Activated CD8-positive, alpha-beta memory T cell treated with anti-CD3 and anti-CD28 coated beads, Interleukin-2, amount 50 U/mL, for 48 hours (primary cell): ENCODE results near the gene SHISAL1.
"Not testable (repeated sequence)": the region's sequence is repeated elsewhere in the genome, so short reads cannot be mapped to it uniquely, and the experiment has no call there.

Experiments
- DNase-seq: peaks from one replicate; pipeline ENCODE4 v3.0.0-alpha.2; 2020

SHISAL1 gene

DNA sequence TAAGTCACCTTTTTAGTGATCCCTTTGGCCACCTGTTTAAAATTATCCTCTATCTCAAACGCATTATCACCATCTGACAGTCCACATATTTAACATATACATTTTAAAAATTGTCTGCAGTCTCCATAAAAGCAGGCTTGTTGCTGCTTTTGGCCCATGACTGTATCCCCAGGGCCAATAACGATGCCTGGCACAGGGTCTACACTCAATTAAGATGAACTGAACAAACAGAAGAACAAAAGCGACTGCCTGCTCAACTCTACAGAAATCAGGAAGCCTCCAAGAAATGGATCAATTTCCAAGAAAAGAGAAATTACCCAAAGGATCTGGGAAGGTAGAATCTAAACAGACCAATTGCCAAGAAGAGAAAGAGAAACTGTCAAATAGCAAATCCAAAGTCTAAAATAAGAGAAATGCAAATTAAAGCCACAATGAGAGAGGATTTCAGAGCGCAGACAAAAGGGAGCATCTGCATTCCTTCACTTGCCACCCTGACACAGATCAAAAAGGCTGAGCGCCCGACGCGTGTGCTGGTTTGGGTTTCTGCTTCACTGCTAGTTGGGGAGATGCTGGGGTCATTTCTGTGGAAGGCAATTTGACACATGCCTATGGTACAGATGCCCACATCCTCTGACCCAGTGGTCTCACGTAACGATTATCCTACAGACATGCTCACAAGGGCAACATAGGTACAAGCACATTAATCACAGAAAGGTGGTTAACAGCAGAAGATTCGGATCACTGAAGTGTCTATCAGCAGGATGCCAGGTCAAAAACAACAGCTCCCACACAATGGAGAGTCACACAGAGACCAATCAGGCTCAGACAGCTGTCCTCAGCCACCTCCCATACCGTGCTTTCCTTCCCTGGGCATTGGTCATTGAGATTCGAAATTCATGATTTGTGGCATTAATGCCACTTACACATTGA, 55.9 kb downstream of the SHISAL1 start:
- DNase-seq: peak; percentile 3

DNA sequence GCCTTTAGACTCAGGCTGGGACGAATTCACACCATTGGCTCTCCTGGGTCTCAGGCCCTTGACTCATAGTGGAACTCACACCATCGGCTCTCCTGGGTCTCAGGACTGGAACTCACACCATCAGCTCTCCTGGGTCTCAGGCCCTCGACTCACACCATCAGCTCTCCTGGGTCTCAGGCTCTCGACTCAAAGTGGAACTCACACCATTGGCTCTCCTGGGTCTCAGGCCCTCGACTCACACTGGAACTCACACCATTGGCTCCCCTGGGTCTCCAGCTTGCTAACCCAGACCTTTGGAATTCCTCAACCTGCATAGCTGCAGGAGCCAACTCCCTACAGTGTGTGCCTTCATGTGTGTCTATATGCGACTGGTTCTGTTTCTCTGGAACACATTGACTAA, 56.7 kb downstream of the SHISAL1 start:
- peak; percentile 12 for DNase-seq

DNA sequence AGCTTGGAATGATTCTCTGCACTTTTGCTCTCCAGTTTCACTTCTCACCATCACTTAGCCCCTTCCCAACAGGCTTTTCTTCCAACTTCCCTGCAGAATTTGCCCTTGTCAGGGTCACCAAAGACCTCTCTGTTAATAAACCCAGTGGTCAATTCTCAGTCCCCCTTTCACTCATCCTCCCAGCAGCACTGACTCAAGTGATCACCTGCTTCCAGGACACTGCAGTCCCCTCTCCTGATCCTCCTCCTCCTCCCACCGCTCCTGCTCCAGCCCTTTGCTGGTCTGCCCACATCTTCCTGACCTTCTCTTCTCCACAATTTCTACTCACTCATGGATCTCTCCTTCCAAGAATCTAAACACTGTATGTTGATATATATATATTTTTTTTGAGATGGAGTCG, 57.9 kb downstream of the SHISAL1 start:
- no peak for DNase-seq

- peak; percentile 10 for DNase-seq
Measured at GRCh38 chr22:44249376-44250147, 63.2 kb downstream of the SHISAL1 start.

- DNase-seq: peak; percentile 36
Measured at GRCh38 chr22:44248926-44249325, 63.8 kb downstream of the SHISAL1 start.

GRCh38 chr22:44247923-44248892, 64.5 kb downstream of the SHISAL1 start:
- peak; percentile 22 for DNase-seq

GRCh38 chr22:44247346-44247745, 65.4 kb downstream of the SHISAL1 start:
- peak; percentile 20 for DNase-seq

GRCh38 chr22:44246615-44247326, 66.0 kb downstream of the SHISAL1 start:
- DNase-seq: peak; percentile 28

DNA sequence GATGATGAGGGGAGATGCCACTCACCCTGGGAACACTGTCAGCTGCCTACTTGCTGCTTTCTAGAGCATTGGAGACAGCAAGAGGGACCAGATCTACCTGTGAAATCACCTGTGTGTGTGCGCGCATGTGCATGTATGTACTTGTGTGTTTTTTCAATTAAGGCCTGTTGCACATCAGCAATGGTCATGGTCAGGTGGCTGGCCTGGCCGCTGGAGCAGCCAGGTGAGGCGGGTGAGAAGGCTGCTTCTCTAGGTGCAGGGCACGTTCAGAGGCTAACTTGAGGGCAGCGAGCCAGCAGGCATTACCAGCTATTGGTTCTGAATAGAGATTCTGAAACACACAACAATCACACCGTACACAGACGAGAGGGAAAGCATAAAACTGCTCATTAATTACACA, 66.9 kb downstream of the SHISAL1 start:
- peak; percentile 30 for DNase-seq

GRCh38 chr22:44245438-44245837, 67.3 kb downstream of the SHISAL1 start:
- peak; percentile 12 for DNase-seq

- DNase-seq: no peak
Measured at GRCh38 chr22:44244265-44244822, 68.4 kb downstream of the SHISAL1 start.

GRCh38 chr22:44243761-44244160, 69.0 kb downstream of the SHISAL1 start:
- peak; percentile 17 for DNase-seq

DNA sequence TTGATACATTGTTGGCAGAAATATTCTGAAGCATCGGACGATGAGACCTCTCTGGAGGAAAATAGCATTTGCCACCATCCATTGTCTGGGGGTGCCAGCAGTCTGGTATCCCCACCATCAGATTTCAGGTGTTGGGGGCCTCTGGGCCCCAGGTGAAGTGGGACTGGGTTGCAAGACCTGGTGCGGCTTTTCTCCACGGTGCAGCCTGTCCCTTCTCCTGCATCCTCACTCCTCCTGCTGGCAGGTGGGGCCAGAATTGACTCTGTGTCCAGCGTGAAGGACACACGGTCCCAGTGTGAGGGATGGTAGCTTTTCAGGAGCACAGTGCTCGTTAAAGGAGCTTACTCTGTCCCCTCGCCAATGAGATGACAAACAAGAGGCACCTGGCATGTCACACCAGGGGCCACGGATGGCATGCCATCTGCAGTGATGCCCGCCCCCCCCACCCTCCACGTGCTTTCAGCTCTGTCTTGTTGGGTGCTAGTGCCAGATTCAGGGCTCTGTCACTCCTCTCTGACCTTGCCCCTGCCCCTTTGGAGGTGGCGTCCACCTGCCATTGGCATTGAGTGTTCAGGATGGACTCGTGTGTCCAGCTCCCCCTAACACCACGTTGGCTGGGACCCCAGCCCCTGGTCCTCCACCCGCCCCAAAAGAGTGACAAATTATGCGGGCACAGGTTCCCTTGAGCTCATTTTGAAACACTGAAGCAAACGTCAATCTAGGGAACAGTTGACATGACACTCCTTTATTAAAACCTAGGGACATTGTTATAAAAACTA, 69.6 kb downstream of the SHISAL1 start:
- peak; percentile 41 for DNase-seq

DNA sequence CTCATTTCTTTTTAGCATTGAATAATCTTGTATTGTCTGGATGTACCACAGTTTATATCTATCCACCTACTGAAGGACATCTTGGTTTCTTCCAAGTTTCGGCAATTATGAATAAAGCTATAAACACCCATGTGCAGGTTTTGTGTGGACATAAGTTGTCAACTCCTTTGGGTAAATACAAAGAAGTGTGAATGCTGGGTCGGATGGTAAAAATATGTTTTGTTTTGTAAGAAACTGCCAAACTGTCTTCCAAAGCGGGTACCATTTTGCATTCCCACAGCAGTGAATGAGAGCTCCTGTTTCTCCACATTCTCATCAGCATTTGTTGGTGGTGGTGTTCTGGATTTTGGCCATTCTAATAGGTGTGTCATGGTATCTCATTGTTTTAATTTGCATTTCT, 71.6 kb downstream of the SHISAL1 start:
- DNase-seq: not testable (repeated sequence)

- DNase-seq: no peak
Measured at GRCh38 chr22:44237290-44237689, 75.5 kb downstream of the SHISAL1 start.

- DNase-seq: not testable (repeated sequence)
Measured at GRCh38 chr22:44234372-44234771, 78.4 kb downstream of the SHISAL1 start.

- no peak for DNase-seq
Measured at GRCh38 chr22:44231233-44231632, 81.5 kb downstream of the SHISAL1 start.

DNA sequence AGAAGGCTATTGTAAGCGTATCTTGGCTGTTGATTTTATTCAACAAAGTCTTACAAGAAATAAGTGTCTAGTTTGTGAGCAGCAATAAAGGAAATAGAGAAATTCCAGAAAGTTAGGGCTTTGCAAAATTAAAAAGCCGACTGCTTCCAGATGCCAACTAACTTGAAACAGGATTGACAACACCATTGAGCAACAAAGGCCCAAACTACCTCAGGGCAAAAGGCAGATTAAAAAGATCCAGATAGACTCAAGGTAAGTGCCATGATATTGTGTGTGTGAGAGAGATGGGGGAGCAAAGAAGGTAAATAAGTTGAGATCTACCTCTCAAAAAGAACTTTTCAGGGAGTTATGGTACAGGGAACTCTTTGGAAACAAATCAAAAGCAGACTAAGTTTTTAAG, 82.9 kb downstream of the SHISAL1 start:
- no peak for DNase-seq

DNA sequence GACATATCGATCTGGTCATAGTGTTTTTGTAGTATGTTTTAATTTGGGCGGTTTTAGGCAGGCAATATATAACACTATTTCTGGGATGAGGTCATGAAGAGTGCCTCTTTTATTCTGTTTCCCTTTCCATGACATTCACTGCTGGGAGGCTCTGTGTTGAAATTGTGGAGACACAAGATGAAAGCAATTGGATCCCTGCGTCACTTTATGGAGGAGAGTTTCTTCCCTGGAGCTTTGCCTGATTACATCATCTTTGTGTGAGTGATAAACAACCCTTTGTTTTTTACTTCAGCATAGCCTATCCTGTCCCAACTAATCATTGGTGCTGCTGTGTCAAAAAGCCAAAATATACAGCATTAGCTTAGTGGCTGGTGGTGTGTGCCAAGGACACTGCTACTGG, 83.4 kb downstream of the SHISAL1 start:
- DNase-seq: no peak

DNA sequence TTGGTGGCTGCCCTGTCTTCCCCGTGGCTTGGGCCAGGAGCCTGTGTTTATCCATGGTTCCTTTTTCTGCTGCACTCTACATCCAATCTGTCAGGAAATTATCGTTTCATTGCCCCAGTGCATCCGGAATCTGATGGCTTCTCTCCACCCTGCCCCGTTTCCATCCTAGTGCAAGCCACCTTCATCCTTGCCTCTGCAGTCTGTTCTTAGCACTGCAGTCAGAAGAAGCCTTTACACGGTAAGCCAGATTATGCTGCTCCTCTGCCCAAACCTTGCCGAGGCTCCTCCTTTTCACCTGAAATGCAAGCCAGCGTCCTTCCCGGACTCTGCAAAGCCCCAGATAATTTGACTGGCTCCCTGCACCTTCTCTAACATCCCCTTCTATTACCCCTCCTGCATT, 86.9 kb downstream of the SHISAL1 start:
- no peak for DNase-seq
